HFF-Myc (cell line): Measurements from ENCODE around the gene C2orf42.
"Not testable (repeated sequence)": the region's sequence is repeated elsewhere in the genome, so short reads cannot be mapped to it uniquely, and the experiment has no call there.

Source experiments
- DNase-seq: peaks from one replicate; pipeline ENCODE4 v3.0.0-alpha.2; 2011; ENCODE audit warnings: low read depth; ENCODE audit errors: extremely low read depth
- H3K4me3 ChIP-seq: replicated peaks from 2 replicates; pipeline ENCODE4 v1.5.1; 2011; ENCODE audit warnings: low read depth, mild to moderate bottlenecking, control low read depth, low read length
- TF ChIP-seq, protein P1 (sequence below): IDR thresholded peaks from 2 replicates; pipeline ENCODE4 v1.5.1; 2012; ENCODE audit warnings: mild to moderate bottlenecking, low read depth, low read length, control low read depth; ENCODE audit errors: missing control alignments

Gene C2orf42

DNA sequence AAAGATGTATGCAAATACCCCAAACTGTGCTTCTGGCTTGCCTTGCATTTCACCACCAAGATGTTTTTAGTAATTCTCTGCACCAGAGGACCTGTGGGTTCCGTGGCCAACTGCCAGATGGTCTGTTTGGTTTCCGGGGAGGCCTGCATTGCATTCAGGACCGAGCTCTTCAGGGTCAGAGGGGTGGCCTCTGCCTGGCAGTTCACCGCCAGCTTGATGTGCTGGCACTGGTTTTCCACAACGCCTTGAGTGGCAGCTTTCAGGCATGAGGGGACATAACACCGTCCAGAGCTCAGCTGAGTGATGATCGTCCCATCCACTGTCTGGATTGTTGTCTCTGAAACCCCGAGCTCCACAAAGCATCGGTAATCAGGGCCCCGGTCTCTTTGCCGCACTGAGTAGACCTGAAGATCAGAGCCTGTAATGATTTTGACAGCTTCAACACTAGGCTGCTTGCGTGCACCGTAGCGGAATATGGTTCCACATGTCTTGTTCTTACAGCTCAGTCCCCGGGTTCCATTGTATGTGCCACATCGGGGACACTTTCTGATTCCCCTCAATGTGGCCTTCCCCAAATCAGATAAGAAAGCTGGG, 9.4 kb downstream of the C2orf42 start:
- no peak for DNase-seq
- TF ChIP-seq, protein P1, sequence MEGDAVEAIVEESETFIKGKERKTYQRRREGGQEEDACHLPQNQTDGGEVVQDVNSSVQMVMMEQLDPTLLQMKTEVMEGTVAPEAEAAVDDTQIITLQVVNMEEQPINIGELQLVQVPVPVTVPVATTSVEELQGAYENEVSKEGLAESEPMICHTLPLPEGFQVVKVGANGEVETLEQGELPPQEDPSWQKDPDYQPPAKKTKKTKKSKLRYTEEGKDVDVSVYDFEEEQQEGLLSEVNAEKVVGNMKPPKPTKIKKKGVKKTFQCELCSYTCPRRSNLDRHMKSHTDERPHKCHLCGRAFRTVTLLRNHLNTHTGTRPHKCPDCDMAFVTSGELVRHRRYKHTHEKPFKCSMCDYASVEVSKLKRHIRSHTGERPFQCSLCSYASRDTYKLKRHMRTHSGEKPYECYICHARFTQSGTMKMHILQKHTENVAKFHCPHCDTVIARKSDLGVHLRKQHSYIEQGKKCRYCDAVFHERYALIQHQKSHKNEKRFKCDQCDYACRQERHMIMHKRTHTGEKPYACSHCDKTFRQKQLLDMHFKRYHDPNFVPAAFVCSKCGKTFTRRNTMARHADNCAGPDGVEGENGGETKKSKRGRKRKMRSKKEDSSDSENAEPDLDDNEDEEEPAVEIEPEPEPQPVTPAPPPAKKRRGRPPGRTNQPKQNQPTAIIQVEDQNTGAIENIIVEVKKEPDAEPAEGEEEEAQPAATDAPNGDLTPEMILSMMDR = no peak
- no peak overlapping the region for H3K4me3 ChIP-seq

DNA sequence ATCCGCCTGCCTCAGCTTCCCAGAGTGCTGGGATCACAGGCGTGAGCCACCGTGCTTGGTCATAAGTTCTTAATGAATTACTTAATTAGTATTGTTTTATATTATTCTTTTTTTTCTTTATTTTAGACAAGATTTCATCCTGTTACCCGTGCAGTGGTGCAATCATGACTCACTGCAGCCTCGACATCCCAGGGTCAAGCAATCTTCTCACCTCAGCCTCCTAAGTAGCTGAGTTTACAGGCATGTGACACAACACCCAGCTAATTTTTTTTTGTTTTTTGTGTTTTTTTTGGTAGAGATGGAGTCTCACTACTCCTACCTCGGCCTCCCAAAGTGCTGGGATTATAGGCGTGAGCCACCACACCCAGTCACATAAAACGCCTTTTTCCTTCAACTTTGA, 17.3 kb downstream of the C2orf42 start:
- TF ChIP-seq, protein P1 = no peak
- no peak for DNase-seq
- H3K4me3 ChIP-seq = no peak overlapping the region

DNA sequence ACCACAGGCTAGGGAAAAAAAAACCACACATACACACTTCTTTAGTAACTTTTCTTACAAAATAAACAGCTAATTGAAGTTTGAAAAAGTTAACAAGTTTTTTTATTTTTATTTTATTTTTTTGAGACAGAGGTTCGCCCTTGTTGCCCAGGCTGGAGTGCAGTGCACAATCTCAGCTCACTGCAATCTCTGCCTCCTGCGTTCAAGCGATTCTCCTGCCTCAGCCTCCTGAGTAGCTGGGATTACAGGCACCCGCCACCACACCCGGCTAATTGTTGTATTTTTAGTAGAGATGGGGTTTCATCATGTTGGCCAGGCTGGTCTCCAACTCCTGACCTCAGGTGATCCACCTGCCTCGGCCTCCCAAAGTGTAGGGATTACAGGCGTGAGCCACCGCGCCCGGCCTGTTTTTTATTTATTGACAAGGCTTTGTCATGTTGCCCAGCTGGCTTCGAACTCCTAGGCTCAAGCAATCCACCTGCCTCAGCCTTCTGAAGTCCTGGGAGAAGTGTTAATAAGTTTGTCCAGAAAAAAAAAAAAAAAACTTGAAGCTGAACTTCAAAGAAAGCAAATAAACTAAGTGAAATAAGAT, 21.1 kb downstream of the C2orf42 start:
- H3K4me3 ChIP-seq, DNase-seq: not testable (repeated sequence)

DNA sequence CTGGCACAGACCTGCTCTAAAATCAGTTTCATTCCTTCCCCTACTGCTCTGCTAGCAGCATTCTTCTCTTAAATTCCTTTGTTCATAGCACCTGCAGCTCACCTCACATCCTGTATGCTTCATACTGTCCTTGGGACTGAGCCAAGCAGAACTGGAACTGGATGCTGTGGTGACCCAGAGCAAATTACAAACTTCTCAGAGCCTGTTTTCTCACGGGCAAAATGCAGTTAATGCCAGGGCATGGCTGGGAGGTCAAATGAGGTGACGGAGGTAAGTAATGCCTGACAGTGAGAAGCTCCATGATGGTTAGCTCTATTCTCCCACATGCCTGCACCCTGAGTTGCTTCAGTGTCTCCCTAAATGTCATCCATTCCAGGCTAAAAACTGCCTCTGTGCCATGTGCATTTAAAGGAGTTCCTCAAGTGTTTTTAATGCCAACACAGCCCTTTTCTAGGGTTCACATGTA, 29.7 kb downstream of the C2orf42 start:
- no peak for DNase-seq
- H3K4me3 ChIP-seq = no peak overlapping the region
- TF ChIP-seq, protein P1 = no peak

DNA sequence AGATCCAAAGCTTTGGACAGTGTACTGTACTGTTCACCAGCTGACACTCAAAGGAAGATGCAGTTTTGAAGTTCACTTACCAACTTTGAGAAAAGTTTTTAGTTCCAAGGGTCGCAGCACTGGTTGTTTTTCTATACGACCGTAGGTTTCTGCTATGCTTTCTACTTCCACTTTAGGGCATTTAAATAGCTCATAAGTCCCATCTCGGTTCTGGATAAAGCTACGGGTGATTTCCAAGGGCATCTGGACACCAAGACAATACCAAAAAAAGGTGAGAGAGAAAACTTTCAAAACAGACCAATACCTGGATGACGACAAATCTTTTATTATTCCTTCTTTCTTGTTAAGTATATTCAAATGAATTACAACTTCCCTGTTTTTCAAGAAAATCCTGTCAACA, 30.3 kb downstream of the C2orf42 start:
- TF ChIP-seq, protein P1 = no peak
- H3K4me3 ChIP-seq = no peak overlapping the region

DNA sequence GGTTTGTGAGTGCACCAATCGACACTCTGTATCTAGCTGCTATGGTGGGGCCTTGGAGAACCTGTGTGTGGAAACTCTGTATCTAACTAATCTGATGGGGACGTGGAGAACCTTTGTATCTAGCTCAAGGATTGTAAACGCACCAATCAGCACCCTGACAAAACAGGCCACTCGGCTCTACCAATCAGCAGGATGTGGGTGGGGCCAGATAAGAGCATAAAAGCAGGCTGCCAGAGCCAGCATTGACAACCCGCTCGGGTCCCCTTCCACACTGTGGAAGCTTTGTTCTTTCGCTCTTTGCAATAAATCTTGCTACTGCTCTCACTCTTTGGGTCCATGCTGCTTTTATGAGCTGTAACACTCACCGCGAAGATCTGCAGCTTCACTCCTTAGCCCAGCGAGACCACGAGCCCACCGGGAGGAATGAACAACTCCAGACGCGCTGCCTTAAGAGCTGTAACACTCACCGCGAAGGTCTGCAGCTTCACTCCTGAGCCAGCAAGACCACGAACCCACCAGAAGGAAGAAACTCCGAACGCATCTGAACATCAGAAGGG, 41.6 kb downstream of the C2orf42 start:
- H3K4me3 ChIP-seq, DNase-seq: not testable (repeated sequence)

More for the DNA sequence above, 30.3 kb downstream of the C2orf42 start:
- no peak for DNase-seq

DNA sequence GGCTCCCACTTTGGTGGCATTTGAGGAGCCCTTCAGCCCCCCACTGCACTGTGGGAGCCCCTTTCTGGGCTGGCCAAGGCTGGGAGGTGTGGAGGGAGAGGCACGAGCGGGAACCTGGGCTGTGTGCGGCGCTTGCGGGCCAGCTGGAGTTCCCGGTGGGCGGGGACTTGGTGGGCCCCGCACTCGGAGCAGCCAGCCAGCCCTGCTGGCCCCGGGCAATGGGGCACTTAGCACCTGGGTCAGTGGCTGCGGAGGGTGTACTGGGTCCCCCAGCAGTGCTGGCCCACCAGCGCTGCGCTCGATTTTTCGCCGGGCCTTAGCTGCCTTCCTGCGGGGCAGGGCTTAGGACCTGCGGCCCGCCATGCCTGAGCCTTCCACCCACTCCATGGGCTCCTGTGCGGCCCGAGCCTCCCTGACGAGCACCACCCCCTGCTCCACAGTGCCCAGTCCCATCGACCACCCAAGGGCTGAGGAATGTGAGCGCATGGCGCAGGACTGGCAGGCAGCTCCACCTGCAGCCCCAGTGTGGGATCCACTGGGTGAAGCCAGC, 42.5 kb downstream of the C2orf42 start:
- not testable (repeated sequence) for H3K4me3 ChIP-seq, DNase-seq

DNA sequence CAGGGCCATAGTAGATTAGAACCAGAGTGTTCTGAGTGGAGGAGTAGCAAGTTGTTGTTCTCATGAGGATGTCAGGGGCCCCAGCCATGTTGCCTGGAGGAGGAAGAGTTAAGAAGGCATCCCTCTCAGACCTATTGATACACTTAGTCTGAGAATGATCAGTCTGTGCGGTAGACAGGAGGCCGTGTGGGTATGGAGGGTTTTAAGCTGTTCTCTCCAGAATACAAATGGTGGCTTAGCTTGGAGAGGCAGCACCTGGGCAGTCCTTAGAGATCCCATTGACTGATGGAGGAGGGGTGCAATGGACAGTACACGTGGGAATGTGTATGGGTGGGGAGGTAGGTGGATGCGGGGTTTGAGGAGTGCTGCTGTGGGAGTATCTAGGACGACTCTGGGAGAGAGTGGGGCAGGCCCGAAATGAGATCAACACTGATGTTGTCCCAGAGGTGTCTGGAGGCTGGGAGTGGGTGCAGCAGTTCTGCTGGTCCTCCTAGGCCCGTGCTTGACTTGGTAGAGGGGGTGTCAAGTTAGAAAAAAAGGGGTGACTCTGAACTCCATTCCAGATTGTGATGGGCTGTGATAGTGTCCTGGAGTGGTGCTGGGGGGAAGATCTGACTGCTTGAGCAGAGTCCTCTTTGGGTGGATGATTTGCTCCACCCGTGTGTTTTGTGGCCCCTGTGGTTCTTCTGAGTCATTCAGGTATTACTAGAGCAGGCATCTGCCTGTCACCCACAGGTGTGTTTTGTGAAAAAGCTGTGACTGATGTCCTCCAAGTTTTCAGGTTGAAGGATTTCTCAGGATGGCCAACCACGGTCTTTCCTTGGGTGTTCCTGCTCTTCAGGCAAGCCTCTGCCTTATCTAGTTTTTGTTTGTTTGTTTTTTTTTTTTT, 44.7 kb downstream of the C2orf42 start:
- DNase-seq = no peak
- no peak overlapping the region for H3K4me3 ChIP-seq
- TF ChIP-seq, protein P1 = no peak
